ENCODE results near the gene TCN1.
"Not testable (repeated sequence)": the region's sequence is repeated elsewhere in the genome, so short reads cannot be mapped to it uniquely, and the experiment has no call there.

Gene TCN1

GRCh38 chr11:59866397-59866796 lies at the start of gene TCN1:
TCN1 (minus strand) TSS chr11:59866487; CDS start chr11:59866470, 17 bp downstream.
- peaks cover 19% of the 10 kb centered on the region for H3K9me3 Mint-ChIP-seq
- no peak within 1 kb of the TSS for H3K27ac Mint-ChIP-seq
- peak within 1 kb of the TSS; percentile 37 for H3K4me3 Mint-ChIP-seq

DNA sequence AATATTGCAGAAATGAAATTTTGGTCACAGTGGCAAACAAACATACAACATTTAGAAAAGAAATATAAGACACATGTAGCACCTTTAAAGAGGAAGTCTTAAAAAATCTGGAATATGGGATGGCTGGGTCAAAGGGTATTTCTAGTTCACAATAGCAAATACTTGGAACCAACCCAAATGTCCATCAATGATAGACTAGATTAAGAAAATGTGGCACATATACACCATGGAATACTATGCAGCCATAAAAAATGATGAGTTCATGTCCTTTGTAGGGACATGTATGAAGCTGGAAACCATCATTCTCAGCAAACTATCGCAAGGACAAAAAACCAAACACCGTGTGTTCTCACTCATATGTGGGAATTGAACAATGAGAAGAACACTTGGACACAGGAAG lies 37.3 kb upstream of the TCN1 start:
- H3K4me1 Mint-ChIP-seq (ENCODE audit: low read depth); H3K36me3 Mint-ChIP-seq (ENCODE audit: low read depth); H3K27me3 Mint-ChIP-seq; H3K4me3 Mint-ChIP-seq; intact Hi-C loops (cut with micrococcal nuclease); H3K27ac Mint-ChIP-seq: not testable (repeated sequence)
- H3K9me3 Mint-ChIP-seq, result peaks cover 35% of the 10 kb centered on the region

More at GRCh38 chr11:59866397-59866796, at the start of gene TCN1:
- no peaks in the 10 kb centered on the region for H3K27me3 Mint-ChIP-seq
- intact Hi-C loops (cut with micrococcal nuclease), result no loop called here
- no peaks in the 10 kb centered on the region for H3K36me3 Mint-ChIP-seq (ENCODE audit: low read depth)
- H3K4me1 Mint-ChIP-seq (ENCODE audit: low read depth), result peaks cover 22% of the 10 kb centered on the region

- Mint-ChIP-seq H3K4me3 (no peak overlapping the region), H3K27me3 (no peaks in the 10 kb centered on the region), H3K4me1 (ENCODE audit: low read depth) (peaks cover 9% of the 10 kb centered on the region), H3K36me3 (ENCODE audit: low read depth) (no peaks in the 10 kb centered on the region), H3K27ac (no peak overlapping the region), H3K9me3 (peaks cover 33% of the 10 kb centered on the region)
- intact Hi-C loops (cut with micrococcal nuclease), result no loop called here
Observed at GRCh38 chr11:59901306-59901705, 35.0 kb upstream of the TCN1 start.

- Mint-ChIP-seq H3K36me3 (ENCODE audit: low read depth) (no peaks in the 10 kb centered on the region), H3K9me3 (peaks cover 25% of the 10 kb centered on the region), H3K4me1 (ENCODE audit: low read depth) (peaks cover 9% of the 10 kb centered on the region), H3K27ac (no peak overlapping the region), H3K4me3 (no peak overlapping the region), H3K27me3 (no peaks in the 10 kb centered on the region)
- intact Hi-C loops (cut with micrococcal nuclease), result no loop called here
Observed at GRCh38 chr11:59900366-59901126, 34.3 kb upstream of the TCN1 start.

- Mint-ChIP-seq H3K36me3 (ENCODE audit: low read depth) (no peaks in the 10 kb centered on the region), H3K4me3 (no peak overlapping the region), H3K27ac (no peak overlapping the region), H3K4me1 (ENCODE audit: low read depth) (peaks cover 9% of the 10 kb centered on the region), H3K9me3 (peaks cover 22% of the 10 kb centered on the region), H3K27me3 (no peaks in the 10 kb centered on the region)
- intact Hi-C loops (cut with micrococcal nuclease), result no loop called here
Observed at GRCh38 chr11:59899532-59899931, 33.2 kb upstream of the TCN1 start.

- H3K4me1 Mint-ChIP-seq (ENCODE audit: low read depth), result peaks cover 9% of the 10 kb centered on the region
- H3K9me3 Mint-ChIP-seq, result peaks cover 22% of the 10 kb centered on the region
- intact Hi-C loops (cut with micrococcal nuclease), result no loop called here
- no peaks in the 10 kb centered on the region for H3K36me3 Mint-ChIP-seq (ENCODE audit: low read depth)
- H3K27ac Mint-ChIP-seq, result no peak overlapping the region
- no peaks in the 10 kb centered on the region for H3K27me3 Mint-ChIP-seq
- H3K4me3 Mint-ChIP-seq, result no peak overlapping the region
Observed at GRCh38 chr11:59898650-59899049, 32.4 kb upstream of the TCN1 start.

DNA sequence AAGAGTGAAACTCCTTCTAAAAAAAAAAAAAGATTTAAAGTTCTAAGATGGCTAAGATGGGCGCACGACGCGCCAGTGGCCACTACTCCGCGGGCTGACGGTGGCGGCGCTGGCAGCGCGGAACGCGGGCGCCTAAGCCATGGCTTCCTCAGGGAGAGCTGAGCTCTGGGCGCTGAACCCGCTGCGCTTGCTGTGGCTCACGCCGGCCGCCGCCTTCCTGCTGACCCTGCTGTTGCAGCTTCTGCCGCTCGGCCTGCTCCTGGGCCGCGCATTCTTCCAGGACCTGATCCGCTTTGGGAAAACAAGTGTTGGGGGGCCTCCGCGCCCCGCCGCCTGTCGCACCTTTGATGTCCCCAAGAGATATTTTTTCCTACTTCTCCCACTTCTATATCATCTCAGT lies 31.8 kb upstream of the TCN1 start:
- Mint-ChIP-seq H3K27me3 (no peaks in the 10 kb centered on the region), H3K9me3 (peaks cover 22% of the 10 kb centered on the region), H3K4me3 (no peak overlapping the region), H3K4me1 (ENCODE audit: low read depth) (peaks cover 9% of the 10 kb centered on the region), H3K36me3 (ENCODE audit: low read depth) (no peaks in the 10 kb centered on the region), H3K27ac (no peak overlapping the region)
- intact Hi-C loops (cut with micrococcal nuclease), result no loop called here

GRCh38 chr11:59894616-59895015 lies 28.3 kb upstream of the TCN1 start:
- no peaks in the 10 kb centered on the region for H3K36me3 Mint-ChIP-seq (ENCODE audit: low read depth)
- H3K9me3 Mint-ChIP-seq, result peaks cover 38% of the 10 kb centered on the region
- peaks cover 7% of the 10 kb centered on the region for H3K4me1 Mint-ChIP-seq (ENCODE audit: low read depth)
- intact Hi-C loops (cut with micrococcal nuclease), result no loop called here
- H3K4me3 Mint-ChIP-seq, result no peak overlapping the region
- no peak overlapping the region for H3K27ac Mint-ChIP-seq
- H3K27me3 Mint-ChIP-seq, result no peaks in the 10 kb centered on the region

- Mint-ChIP-seq H3K4me3 (no peak overlapping the region), H3K36me3 (ENCODE audit: low read depth) (no peaks in the 10 kb centered on the region)
Observed at GRCh38 chr11:59891781-59892181, 25.5 kb upstream of the TCN1 start.

GRCh38 chr11:59887156-59887555 lies 20.9 kb upstream of the TCN1 start:
- H3K4me1 Mint-ChIP-seq (ENCODE audit: low read depth); H3K4me3 Mint-ChIP-seq; H3K27me3 Mint-ChIP-seq; intact Hi-C loops (cut with micrococcal nuclease); H3K36me3 Mint-ChIP-seq (ENCODE audit: low read depth); H3K27ac Mint-ChIP-seq: not testable (repeated sequence)
- H3K9me3 Mint-ChIP-seq, result peaks cover 45% of the 10 kb centered on the region

More at GRCh38 chr11:59891781-59892181, 25.5 kb upstream of the TCN1 start:
- no peaks in the 10 kb centered on the region for H3K27me3 Mint-ChIP-seq
- peaks cover 5% of the 10 kb centered on the region for H3K4me1 Mint-ChIP-seq (ENCODE audit: low read depth)
- intact Hi-C loops (cut with micrococcal nuclease), result no loop called here
- H3K9me3 Mint-ChIP-seq, result peaks cover 45% of the 10 kb centered on the region
- no peak overlapping the region for H3K27ac Mint-ChIP-seq

DNA sequence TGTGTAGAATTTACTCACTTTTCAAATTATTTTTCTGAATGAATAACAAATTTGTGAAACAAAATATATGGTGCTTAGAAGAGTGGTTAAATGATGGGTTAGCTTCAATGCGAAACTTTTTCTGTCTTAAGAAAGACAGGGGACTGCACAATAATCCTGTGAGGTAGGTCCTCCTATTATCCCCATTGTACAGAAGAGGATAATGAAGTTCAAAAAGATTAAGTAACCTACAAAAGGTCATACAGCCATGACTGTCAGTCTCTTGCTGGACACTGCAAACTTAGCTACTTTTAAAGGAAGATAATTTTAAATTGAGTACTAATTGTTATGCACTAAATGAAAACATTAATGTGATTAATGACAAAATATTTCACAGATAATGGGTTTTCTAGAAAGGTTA lies 17.3 kb upstream of the TCN1 start:
- Mint-ChIP-seq H3K36me3 (ENCODE audit: low read depth) (no peaks in the 10 kb centered on the region), H3K4me3 (no peak overlapping the region), H3K27me3 (no peaks in the 10 kb centered on the region), H3K27ac (no peak overlapping the region), H3K9me3 (peaks cover 18% of the 10 kb centered on the region), H3K4me1 (ENCODE audit: low read depth) (no peaks in the 10 kb centered on the region)
- intact Hi-C loops (cut with micrococcal nuclease), result no loop called here

- Mint-ChIP-seq H3K9me3 (no peaks in the 10 kb centered on the region), H3K4me1 (ENCODE audit: low read depth) (no peaks in the 10 kb centered on the region), H3K27ac (no peak overlapping the region), H3K36me3 (ENCODE audit: low read depth) (no peaks in the 10 kb centered on the region), H3K4me3 (no peak overlapping the region), H3K27me3 (no peaks in the 10 kb centered on the region)
- intact Hi-C loops (cut with micrococcal nuclease), result no loop called here
Observed at GRCh38 chr11:59879567-59879966, 13.3 kb upstream of the TCN1 start.

- intact Hi-C loops (cut with micrococcal nuclease), result no loop called here
- H3K36me3 Mint-ChIP-seq (ENCODE audit: low read depth), result no peaks in the 10 kb centered on the region
- no peak within 1 kb of the TSS for H3K27ac Mint-ChIP-seq
- H3K4me1 Mint-ChIP-seq (ENCODE audit: low read depth), result no peaks in the 10 kb centered on the region
- no peaks in the 10 kb centered on the region for H3K9me3 Mint-ChIP-seq
- H3K27me3 Mint-ChIP-seq, result no peaks in the 10 kb centered on the region
- no peak within 1 kb of the TSS for H3K4me3 Mint-ChIP-seq
Observed at GRCh38 chr11:59878575-59878974, 12.3 kb upstream of the TCN1 start, which contains the start of gene OOSP3. OOSP3 (plus strand) TSS chr11:59878782; CDS start chr11:59878809, 27 bp downstream.

DNA sequence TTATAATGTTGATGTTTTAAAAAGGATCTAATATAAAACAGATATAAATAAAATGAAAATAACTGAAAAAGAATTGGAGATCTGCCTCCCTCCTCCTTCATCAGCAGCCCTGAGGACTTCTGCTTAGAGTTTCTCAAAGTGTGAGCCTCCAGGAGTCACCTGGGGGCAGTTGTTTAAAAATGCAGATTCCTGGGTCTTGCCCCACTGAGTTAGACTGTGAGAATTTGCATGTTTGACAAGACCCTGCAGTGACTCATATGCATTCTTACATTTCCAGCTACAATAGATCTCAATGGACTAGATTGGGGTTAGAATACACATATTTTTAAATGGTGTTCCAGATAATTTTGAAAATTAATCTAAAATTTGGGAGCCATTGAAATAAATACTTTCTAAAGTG lies 11.5 kb upstream of the TCN1 start:
- Mint-ChIP-seq H3K27me3 (no peaks in the 10 kb centered on the region), H3K27ac (no peak overlapping the region), H3K4me1 (ENCODE audit: low read depth) (no peaks in the 10 kb centered on the region), H3K36me3 (ENCODE audit: low read depth) (no peaks in the 10 kb centered on the region), H3K4me3 (no peak overlapping the region), H3K9me3 (no peaks in the 10 kb centered on the region)
- intact Hi-C loops (cut with micrococcal nuclease), result no loop called here

- intact Hi-C loops (cut with micrococcal nuclease), result no loop called here
- H3K4me1 Mint-ChIP-seq (ENCODE audit: low read depth), result no peaks in the 10 kb centered on the region
- H3K27ac Mint-ChIP-seq, result no peak overlapping the region
- H3K36me3 Mint-ChIP-seq (ENCODE audit: low read depth), result no peaks in the 10 kb centered on the region
- H3K4me3 Mint-ChIP-seq, result no peak overlapping the region
- no peaks in the 10 kb centered on the region for H3K9me3 Mint-ChIP-seq
- H3K27me3 Mint-ChIP-seq, result no peaks in the 10 kb centered on the region
Observed at GRCh38 chr11:59877325-59877724, 11.0 kb upstream of the TCN1 start.
